Right cardiac atrium (tissue), 5 donors: ENCODE measurements around the gene KANSL3. TPM values are rescaled to one million over a fixed set of nuclear protein-coding genes. Genes with fewer than 3 reads are reported as not detected.
"Not testable (repeated sequence)": the region's sequence is repeated elsewhere in the genome, so short reads cannot be mapped to it uniquely, and the experiment has no call there.

ENCODE experiments used
- ATAC-seq, 2 donors: fragments of 200-7000 bp; cut with Tn5 transposase; one replicate each; pipeline versions ENCODE4 v1.8.0 to v1.9.1; 2020; ENCODE audit warnings: moderate library complexity in 2 of 2, mild to moderate bottlenecking in 1 of 2
- DNase-seq, 3 donors: peaks; one replicate each; pipeline ENCODE4 v3.0.0-alpha.2; 2020
- H3K27ac ChIP-seq: one replicate; pipeline ENCODE4 v1.5.1; 2013; ENCODE audit warnings: mild to moderate bottlenecking, low read length, control low read depth, moderate library complexity
- H3K27me3 ChIP-seq: one replicate; pipeline ENCODE4 v1.6.1; 2013; ENCODE audit not compliant: control insufficient read depth, insufficient read depth
- H3K4me1 ChIP-seq: one replicate; pipeline ENCODE4 v1.6.1; 2013; ENCODE audit warnings: low read length; ENCODE audit not compliant: control insufficient read depth, insufficient read depth
- H3K4me3 ChIP-seq: one replicate; pipeline ENCODE4 v1.5.1; 2013; ENCODE audit warnings: low read length, control low read depth
- H3K9me3 ChIP-seq: one replicate; pipeline ENCODE4 v1.6.1; 2013; ENCODE audit warnings: low read length; ENCODE audit not compliant: control insufficient read depth
- WGBS: extraction: QIAGEN DNeasy Blood & Tissue Kit; methylation state at CpG from one replicate; pipeline ENCODE4 v1.1.7; 2013; 5-methylcytosine and 5-hydroxymethylcytosine counted together
- intact Hi-C, 4 donors: fragments of 100-400 bp; cut with DNase I; formaldehyde crosslinking; loops; one replicate each; pipeline versions ENCODE4 v1.11.0 to v1.14.0; 2022 to 2023
- polyA plus RNA-seq: library from polyadenylated mRNA; stranded (reverse); fragments of 200-250 nt; gene quantifications from one replicate; pipeline ENCODE4 v1.2.3, GENCODE V29; 2013
- total RNA-seq, 4 donors: library from RNA; stranded (reverse); fragmentation: NEBNext Ultra II Directional; extraction: Animal tissue kit (Norgen Biotek cat#: 25700); gene quantifications; one replicate each; pipeline ENCODE4 v1.2.1, GENCODE V29; 2021
- donor health status: healthy with polysubstance abuse.
- donor health status: DM: no; HTN: yes; CAD: no.
- donor health status: DM: no; HTN: no; CAD: no.
- donor health status: DM: no; HTN: yes; CAD: no; lungs with severe emphysema.
- donor health status: DM: yes; HTN: yes; CAD: no.

The KANSL3 gene
- total and polyA plus RNA-seq, 5 donors = 14.5 to 40.9 (median 34.5) TPM

GRCh38 chr2:96669539-96670215, 31.6 kb upstream of the KANSL3 start:
- Histone ChIP-seq H3K4me1 (peaks cover 2% of the 10 kb centered on the region), H3K27me3 (no peaks in the 10 kb centered on the region), H3K4me3 (no peak overlapping the region), H3K9me3 (no peaks in the 10 kb centered on the region), H3K27ac (no peak overlapping the region)
- ATAC-seq = no peak
- intact Hi-C loops = no loop called here
- 86% methylated on average over 15 of the region's 15 CpGs for WGBS
- DNase-seq = no peak

GRCh38 chr2:96668771-96669170, 30.7 kb upstream of the KANSL3 start:
- Histone ChIP-seq H3K27me3 (no peaks in the 10 kb centered on the region), H3K27ac (no peak overlapping the region), H3K4me1 (peaks cover 2% of the 10 kb centered on the region), H3K4me3 (no peak overlapping the region), H3K9me3 (no peaks in the 10 kb centered on the region)
- intact Hi-C loops = no loop called here
- ATAC-seq = no peak
- WGBS = 75% methylated on average over 11 of the region's 11 CpGs
- no peak for DNase-seq

- intact Hi-C loops, H3K27me3 ChIP-seq, ATAC-seq, H3K27ac ChIP-seq, H3K4me3 ChIP-seq, DNase-seq, H3K9me3 ChIP-seq, H3K4me1 ChIP-seq: not testable (repeated sequence)
- WGBS = 97% methylated on average over 3 of the region's 3 CpGs
Observed at GRCh38 chr2:96665717-96666116, 27.6 kb upstream of the KANSL3 start.

- Histone ChIP-seq H3K4me3 (no peak overlapping the region), H3K27ac (peak overlapping the region; percentile 69), H3K27me3 (no peaks in the 10 kb centered on the region), H3K9me3 (no peaks in the 10 kb centered on the region), H3K4me1 (peaks cover 2% of the 10 kb centered on the region)
- intact Hi-C loops = no loop called here
- DNase-seq (peak in 2 of 3 donors; percentile 37 to 62), ATAC-seq (peak; percentile 82 to 87)
- WGBS = 53% methylated on average over 3 of the region's 3 CpGs
Observed at GRCh38 chr2:96665083-96665569, 27.0 kb upstream of the KANSL3 start.

- 88% methylated on average over 3 of the region's 3 CpGs for WGBS
- Histone ChIP-seq H3K4me1 (peaks cover 2% of the 10 kb centered on the region), H3K27me3 (no peaks in the 10 kb centered on the region), H3K27ac (no peak overlapping the region), H3K4me3 (no peak overlapping the region), H3K9me3 (no peaks in the 10 kb centered on the region)
- intact Hi-C loops = no loop called here
- ATAC-seq (no peak), DNase-seq (no peak)
Observed at GRCh38 chr2:96664366-96664925, 26.3 kb upstream of the KANSL3 start.

- H3K9me3 ChIP-seq = no peaks in the 10 kb centered on the region
- H3K4me1 ChIP-seq = peaks cover 2% of the 10 kb centered on the region
- WGBS = 78% methylated on average over 7 of the region's 7 CpGs
- ATAC-seq = no peak
- H3K27ac ChIP-seq = no peak overlapping the region
- intact Hi-C loops = no loop called here
- no peak overlapping the region for H3K4me3 ChIP-seq
- H3K27me3 ChIP-seq = no peaks in the 10 kb centered on the region
- no peak for DNase-seq
Observed at GRCh38 chr2:96663829-96664228, 25.7 kb upstream of the KANSL3 start.

GRCh38 chr2:96663177-96663576, 25.1 kb upstream of the KANSL3 start:
- peaks cover 2% of the 10 kb centered on the region for H3K4me1 ChIP-seq
- 86% methylated on average over 5 of the region's 5 CpGs for WGBS
- H3K9me3 ChIP-seq = no peaks in the 10 kb centered on the region
- intact Hi-C loops = no loop called here
- no peak for ATAC-seq
- no peaks in the 10 kb centered on the region for H3K27me3 ChIP-seq
- no peak overlapping the region for H3K4me3 ChIP-seq
- no peak overlapping the region for H3K27ac ChIP-seq
- DNase-seq = no peak

- no peak overlapping the region for H3K4me3 ChIP-seq
- peaks cover 2% of the 10 kb centered on the region for H3K4me1 ChIP-seq
- no peak overlapping the region for H3K27ac ChIP-seq
- DNase-seq = no peak
- no peaks in the 10 kb centered on the region for H3K27me3 ChIP-seq
- intact Hi-C loops = no loop called here
- ATAC-seq = no peak
- WGBS = 90% methylated on average over 9 of the region's 9 CpGs
- no peaks in the 10 kb centered on the region for H3K9me3 ChIP-seq
Observed at GRCh38 chr2:96662360-96662759, 24.2 kb upstream of the KANSL3 start.

- DNase-seq = no peak
- 95% methylated on average over 6 of the region's 6 CpGs for WGBS
- Histone ChIP-seq H3K27ac (no peak overlapping the region), H3K4me1 (peaks cover 2% of the 10 kb centered on the region), H3K27me3 (no peaks in the 10 kb centered on the region), H3K9me3 (no peaks in the 10 kb centered on the region), H3K4me3 (no peak overlapping the region)
- intact Hi-C loops = no loop called here
- no peak for ATAC-seq
Observed at GRCh38 chr2:96661324-96661723, 23.2 kb upstream of the KANSL3 start.

GRCh38 chr2:96656540-96656939, 18.4 kb upstream of the KANSL3 start:
- H3K27ac ChIP-seq = no peak overlapping the region
- ATAC-seq (no peak), DNase-seq (no peak)
- no peak overlapping the region for H3K4me3 ChIP-seq
- H3K27me3 ChIP-seq = no peaks in the 10 kb centered on the region
- no peaks in the 10 kb centered on the region for H3K4me1 ChIP-seq
- intact Hi-C loops = no loop called here
- H3K9me3 ChIP-seq = no peaks in the 10 kb centered on the region

GRCh38 chr2:96655526-96655925, 17.4 kb upstream of the KANSL3 start:
- Histone ChIP-seq H3K27me3 (no peaks in the 10 kb centered on the region), H3K9me3 (no peaks in the 10 kb centered on the region), H3K27ac (no peak overlapping the region), H3K4me1 (no peaks in the 10 kb centered on the region), H3K4me3 (no peak overlapping the region)
- intact Hi-C loops = no loop called here
- WGBS = 84% methylated on average over 6 of the region's 6 CpGs
- DNase-seq (no peak), ATAC-seq (no peak)
